DOHH2 (cell line): ENCODE results near the gene NCAM1.

Experiments
- H3F3A ChIP-seq: fragments of 200-600 bp; sonication (generic), shearing (Covaris generic); 2 replicates; pipeline ENCODE4 v1.6.0; 2016; ENCODE audit warnings: antibody characterized with exemption, mild to moderate bottlenecking; ENCODE audit not compliant: control insufficient read depth, insufficient read depth
- H3K27ac ChIP-seq: fragments of 200-600 bp; sonication (generic); 2 replicates; pipeline ENCODE4 v1.5.1; 2014; ENCODE audit warnings: low read depth, mild to moderate bottlenecking, low read length, moderate library complexity
- H3K27me3 ChIP-seq: fragments of 200-600 bp; sonication (generic); 2 replicates; pipeline ENCODE4 v1.6.1; 2014; ENCODE audit warnings: mild to moderate bottlenecking, low read length, mixed read lengths; ENCODE audit not compliant: control insufficient read depth
- H3K36me3 ChIP-seq: fragments of 200-600 bp; sonication (generic); 2 replicates; pipeline ENCODE4 v1.6.1; 2014; ENCODE audit warnings: mild to moderate bottlenecking, low read length, moderate library complexity, mixed read lengths; ENCODE audit not compliant: control insufficient read depth
- H3K4me1 ChIP-seq: fragments of 200-600 bp; sonication (generic); 2 replicates; pipeline ENCODE4 v1.6.1; 2014; ENCODE audit warnings: mild to moderate bottlenecking, low read length, mixed read lengths; ENCODE audit not compliant: control insufficient read depth
- H3K4me2 ChIP-seq: fragments of 200-600 bp; sonication (generic); 2 replicates; pipeline ENCODE4 v1.6.0; 2014; ENCODE audit warnings: mild to moderate bottlenecking, low read length, moderate library complexity
- H3K4me3 ChIP-seq: fragments of 200-600 bp; sonication (generic); 2 replicates; pipeline ENCODE4 v1.5.1; 2014; ENCODE audit warnings: mild to moderate bottlenecking, low read length, mixed read lengths
- H3K79me2 ChIP-seq: fragments of 200-600 bp; sonication (generic); 2 replicates; pipeline ENCODE4 v1.6.1; 2014; ENCODE audit warnings: mild to moderate bottlenecking, low read length, mixed read lengths; ENCODE audit not compliant: control insufficient read depth
- H3K9me2 ChIP-seq: fragments of 200-600 bp; sonication (generic); replicated peaks from 2 replicates; pipeline ENCODE4 v1.6.1; 2014; ENCODE audit warnings: mild to moderate bottlenecking, low read length, mixed read lengths; ENCODE audit not compliant: control insufficient read depth
- H3K9me3 ChIP-seq: fragments of 200-600 bp; sonication (generic); 2 replicates; pipeline ENCODE4 v1.6.1; 2014; ENCODE audit warnings: antibody characterized with exemption, low read length, mixed read lengths; ENCODE audit not compliant: control insufficient read depth, insufficient read depth
- H4K20me1 ChIP-seq: fragments of 200-600 bp; sonication (generic); 2 replicates; pipeline ENCODE4 v1.6.0; 2014; ENCODE audit warnings: low read depth, mild to moderate bottlenecking, antibody characterized with exemption, low read length, moderate library complexity; ENCODE audit not compliant: control insufficient read depth, insufficient read depth
- CTCF ChIP-seq: fragments of 200-600 bp; sonication (generic); IDR thresholded peaks from one replicate; pipeline ENCODE4 v1.5.1; 2014; ENCODE audit warnings: antibody characterized with exemption, mild to moderate bottlenecking, low read depth, low read length; ENCODE audit not compliant: poor library complexity, severe bottlenecking
- EZH2phosphoT487 ChIP-seq: fragments of 200-600 bp; sonication (generic); IDR thresholded peaks from 2 replicates; pipeline ENCODE4 v1.6.1; 2017; ENCODE audit warnings: borderline replicate concordance, mild to moderate bottlenecking, antibody characterized with exemption, low read length, moderate library complexity, mixed read lengths

The NCAM1 gene

GRCh38 chr11:113152500-113152899 lies 191.3 kb downstream of the NCAM1 start:
- Histone ChIP-seq H3K27ac (no peak overlapping the region), H3K79me2 (no peaks in the 10 kb centered on the region), H3K4me2 (no peak overlapping the region), H3K9me2 (no peaks in the 10 kb centered on the region), H3K27me3 (no peaks in the 10 kb centered on the region), H3K4me1 (no peaks in the 10 kb centered on the region), H3K4me3 (no peak overlapping the region), H4K20me1 (no peaks in the 10 kb centered on the region), H3F3A (no peaks in the 10 kb centered on the region), H3K36me3 (no peaks in the 10 kb centered on the region), H3K9me3 (no peaks in the 10 kb centered on the region)
- TF ChIP-seq CTCF: no peak
- TF ChIP-seq EZH2phosphoT487: no peak

GRCh38 chr11:113153847-113154246 lies 192.6 kb downstream of the NCAM1 start:
- Histone ChIP-seq H3K4me1 (no peaks in the 10 kb centered on the region), H3K9me2 (no peaks in the 10 kb centered on the region), H3K36me3 (no peaks in the 10 kb centered on the region), H3K9me3 (no peaks in the 10 kb centered on the region), H3K4me2 (no peak overlapping the region), H3K27ac (no peak overlapping the region), H4K20me1 (no peaks in the 10 kb centered on the region), H3K27me3 (no peaks in the 10 kb centered on the region), H3F3A (no peaks in the 10 kb centered on the region), H3K4me3 (no peak overlapping the region), H3K79me2 (no peaks in the 10 kb centered on the region)
- TF ChIP-seq CTCF: no peak
- no peak for TF ChIP-seq EZH2phosphoT487

- Histone ChIP-seq H3K36me3 (no peaks in the 10 kb centered on the region), H3K4me1 (no peaks in the 10 kb centered on the region), H3F3A (no peaks in the 10 kb centered on the region), H3K9me2 (no peaks in the 10 kb centered on the region), H3K27me3 (no peaks in the 10 kb centered on the region), H3K4me2 (no peak overlapping the region), H3K27ac (no peak overlapping the region), H3K79me2 (no peaks in the 10 kb centered on the region), H3K9me3 (no peaks in the 10 kb centered on the region), H3K4me3 (no peak overlapping the region), H4K20me1 (no peaks in the 10 kb centered on the region)
- TF ChIP-seq CTCF: no peak
- TF ChIP-seq EZH2phosphoT487: no peak
Measured at GRCh38 chr11:113159988-113160807, 199.0 kb downstream of the NCAM1 start.
